ENCODE results near the gene HCLS1.
"Not testable (repeated sequence)": the region's sequence is repeated elsewhere in the genome, so short reads cannot be mapped to it uniquely, and the experiment has no call there.

The HCLS1 gene

GRCh38 chr3:121598564-121598963 is 62.1 kb downstream of the HCLS1 start:
- no peak for DNase-seq (ENCODE audit: low read depth)

GRCh38 chr3:121595765-121596406 is 64.8 kb downstream of the HCLS1 start:
- no peak for DNase-seq (ENCODE audit: low read depth)

DNA sequence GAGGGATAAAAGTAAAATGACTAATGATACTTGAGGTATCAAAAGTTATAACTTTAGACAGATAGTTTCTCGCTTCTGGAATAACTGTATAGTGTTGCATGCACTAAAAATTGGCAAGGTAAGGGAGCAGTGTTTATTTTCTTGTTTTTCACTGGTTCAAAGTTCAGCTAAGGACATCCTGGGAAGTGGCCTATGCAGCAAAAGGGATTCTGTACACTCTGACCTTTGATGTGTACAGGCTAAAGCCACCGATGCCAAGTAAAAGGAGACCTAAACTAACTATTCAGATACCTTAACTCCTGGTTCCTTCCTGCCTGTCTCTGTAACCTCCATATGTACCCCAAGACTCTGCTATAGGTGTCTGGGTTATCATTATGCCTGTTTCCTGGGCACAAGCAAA is 65.9 kb downstream of the HCLS1 start:
- DNase-seq (ENCODE audit: low read depth) = no peak

DNA sequence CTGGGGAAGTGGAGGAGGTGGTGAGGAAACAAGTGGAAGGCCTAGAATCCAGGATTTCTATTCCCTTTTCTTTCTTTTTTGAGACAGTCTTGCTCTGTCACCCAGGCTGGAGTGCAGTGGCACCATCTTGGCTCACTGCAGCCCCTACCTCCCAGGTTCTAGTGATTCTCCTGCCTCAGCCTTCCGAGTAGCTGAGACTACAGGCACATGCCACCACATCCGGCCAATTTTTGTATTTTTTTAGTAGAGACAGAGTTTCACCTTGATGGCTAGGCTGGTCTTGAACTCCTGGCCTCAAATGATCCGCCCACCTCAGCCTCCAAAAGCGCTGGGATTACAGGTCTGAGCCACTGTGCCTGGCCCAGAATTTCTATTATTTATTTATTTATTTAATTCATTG is 66.9 kb downstream of the HCLS1 start:
- not testable (repeated sequence) for DNase-seq (ENCODE audit: low read depth)

DNA sequence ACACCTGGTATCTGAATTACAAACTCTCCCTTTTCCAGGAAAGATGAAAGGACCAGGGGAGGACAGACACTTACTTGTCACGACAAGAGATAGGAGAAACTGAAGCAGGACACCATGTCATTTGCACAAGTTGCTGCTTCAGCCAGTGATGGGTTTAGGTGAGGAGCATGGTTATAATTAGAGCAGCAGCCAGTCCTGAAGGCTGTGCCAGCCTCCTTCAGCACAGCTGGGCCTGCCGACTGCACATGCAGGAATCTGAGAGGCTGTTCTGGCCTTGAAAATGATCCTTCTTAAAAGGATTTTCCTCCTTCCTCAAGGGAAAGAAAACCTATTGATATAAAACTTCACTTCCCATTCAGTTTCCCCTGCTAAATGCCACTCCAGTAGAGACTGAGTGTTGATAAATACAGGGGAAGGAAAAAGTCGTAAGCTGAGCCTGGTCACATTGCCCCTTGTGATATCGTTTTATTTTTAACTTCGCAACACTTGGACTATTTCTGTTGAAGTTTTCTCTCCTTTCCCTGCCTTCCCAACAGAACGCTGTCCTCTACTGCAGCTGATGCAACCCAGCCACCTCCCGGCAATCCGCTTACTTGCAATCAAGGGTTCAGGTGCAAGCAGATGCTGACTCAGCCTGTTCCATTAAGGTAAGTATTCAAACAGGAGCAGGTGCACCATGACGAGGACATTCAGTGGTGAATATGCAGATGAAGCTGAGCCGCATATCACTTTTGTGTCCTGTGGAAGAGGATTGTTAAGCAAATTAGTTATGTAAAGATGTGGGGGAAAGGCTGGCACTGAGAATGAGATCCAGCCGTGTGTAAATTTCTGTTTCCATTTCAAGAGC is 67.6 kb downstream of the HCLS1 start, which contains the start of gene FBXO40:
FBXO40 (plus strand) TSS at position 524 of the 847 bp plus-strand sequence. CDS start 27,197 bp downstream, outside the sequence.
- no peak for DNase-seq (ENCODE audit: low read depth)

DNA sequence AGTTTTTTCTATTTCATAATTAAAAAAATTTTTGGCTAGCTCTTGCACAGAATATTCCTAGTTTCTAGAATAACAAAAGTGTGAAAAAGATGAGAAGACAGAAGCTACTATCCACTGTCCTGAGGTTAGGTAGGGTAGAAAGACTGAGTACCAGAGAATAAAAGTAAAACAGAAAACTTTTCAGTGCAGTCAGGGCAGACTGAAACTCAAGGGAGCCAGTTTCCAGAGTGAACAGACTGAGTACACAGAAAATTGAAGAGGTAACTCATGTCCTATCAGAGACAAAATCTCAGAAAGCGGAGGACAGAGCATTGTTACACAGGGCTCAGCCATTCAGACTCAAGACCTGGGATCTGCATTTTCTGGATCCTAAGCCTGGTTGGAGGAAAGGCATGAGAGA is 76.3 kb downstream of the HCLS1 start:
- DNase-seq (ENCODE audit: low read depth) = no peak

GRCh38 chr3:121581691-121582090 is 79.0 kb downstream of the HCLS1 start:
- DNase-seq (ENCODE audit: low read depth) = no peak

Data from T follicular helper cell (primary cell).